ENCODE data around the gene NOTCH1.

GRCh38 chr9:136587944-136588662 is 42.3 kb upstream of the NOTCH1 start:
- no peak for TF ChIP-seq TSHZ2 (CRISPR knock-in tag; IDR thresholded peaks at IDR 0.05)
- TF ChIP-seq CSRNP3 (CRISPR knock-in tag; IDR thresholded peaks at IDR 0.05): no peak
- TF ChIP-seq ZFP30 (CRISPR knock-in tag; IDR thresholded peaks at IDR 0.05): no peak
- no peak for TF ChIP-seq ZFP3 (CRISPR knock-in tag; IDR thresholded peaks at IDR 0.05)
- no peak for TF ChIP-seq ARNTL (CRISPR knock-in tag; IDR thresholded peaks at IDR 0.05; ENCODE audit: borderline replicate concordance, low read depth)
- no peak for TF ChIP-seq PATZ1 (CRISPR knock-in tag; IDR thresholded peaks at IDR 0.05; ENCODE audit: borderline replicate concordance)
- no peak for TF ChIP-seq CREB5 (CRISPR knock-in tag; IDR thresholded peaks at IDR 0.05; ENCODE audit: low read depth)
- TF ChIP-seq POU6F1 (CRISPR knock-in tag; IDR thresholded peaks at IDR 0.05; ENCODE audit: borderline replicate concordance, low read depth): no peak
- TF ChIP-seq ZNF565 (CRISPR knock-in tag; conservative IDR thresholded peaks at IDR 0.05; ENCODE audit: low read depth): no peak
- no peak for TF ChIP-seq OSR1 (CRISPR knock-in tag; IDR thresholded peaks at IDR 0.05)
- TF ChIP-seq ZNF70 (CRISPR knock-in tag; IDR thresholded peaks at IDR 0.05): no peak
- no peak for TF ChIP-seq ZNF8 (CRISPR knock-in tag; IDR thresholded peaks at IDR 0.05)
- TF ChIP-seq GLIS3 (CRISPR knock-in tag; IDR thresholded peaks at IDR 0.05): no peak
- no peak for TF ChIP-seq PPARA (CRISPR knock-in tag; IDR thresholded peaks at IDR 0.05; ENCODE audit: borderline replicate concordance)

All from SK-N-SH treated with all-trans-retinoic acid at 6 μM for 48 hours (cell line).